GM12878 (cell line): ENCODE results near the gene OR1J2. TPM values are rescaled to one million over a fixed set of nuclear protein-coding genes. Genes with fewer than 3 reads are reported as not detected.

Source experiments
- ATAC-seq: fragments of 200-7000 bp; cut with Tn5 transposase; 3 replicates; pipeline ENCODE4 v1.9.1; 2020; ENCODE audit warnings: mild to moderate bottlenecking, moderate library complexity
- BruUV-seq: library from RNA; stranded (reverse); fragments of 400-500 nt; replicated peaks from 2 replicates; lab custom pipeline; 2021; lab: Mats Ljungman, UMichigan
- CTCF ChIA-PET: fragments of 300-600 bp; sonication (Branson Sonifier 250); formaldehyde crosslinking; extraction: SDS; loops from one replicate; lab custom pipeline; 2021; ENCODE audit warnings: inconsistent platforms; lab: Yijun Ruan, JAX
- POLR2A ChIA-PET: fragments of 350-600 bp; formaldehyde crosslinking; extraction: SDS; loops from one replicate; lab custom pipeline; 2021; ENCODE audit warnings: inconsistent platforms; lab: Charles Lee
- RAD21 ChIA-PET: fragments of 300-600 bp; sonication (Branson Sonifier 250); formaldehyde crosslinking; loops from one replicate; lab custom pipeline; 2023; ENCODE audit warnings: antibody characterized with exemption; ENCODE audit not compliant: unreplicated experiment; lab: Charles Lee
- SMC1A ChIA-PET: fragments of 300-600 bp; sonication (Branson Sonifier 250); formaldehyde crosslinking; loops from one replicate; lab custom pipeline; 2023; ENCODE audit not compliant: unreplicated experiment, uncharacterized antibody; lab: Charles Lee
- DNase-seq: peaks from one replicate; pipeline ENCODE4 v3.0.0-alpha.2; 2011; ENCODE audit warnings: low read depth, low spot score
- FAIRE-seq: peaks from 3 replicates; lab custom pipeline; 2011; peaks lifted over from hg19 to GRCh38; lab: Jason Lieb, UNC
- H2AFZ ChIP-seq: 2 replicates; pipeline ENCODE4 v1.6.0; 2011; ENCODE audit warnings: low read depth, low read length, control low read depth; ENCODE audit not compliant: control insufficient read depth
- H3K27ac ChIP-seq: 2 replicates; pipeline ENCODE4 v1.5.1; 2011; ENCODE audit warnings: control low read depth; ENCODE audit not compliant: control insufficient read depth, insufficient read depth
- H3K27me3 ChIP-seq, 2 experiments: replicated peaks in 1 of 2; 2 replicates each; pipeline versions ENCODE4 v1.6.0 to v1.6.1; 2011; ENCODE audit warnings: low read length in 1 of 2; ENCODE audit not compliant: control insufficient read depth in 2 of 2, insufficient read depth in 2 of 2
- H3K36me3 ChIP-seq, 2 experiments: 2 replicates each; pipeline ENCODE4 v1.5.1; 2011; ENCODE audit warnings: low read length in 1 of 2; ENCODE audit not compliant: control insufficient read depth in 2 of 2, insufficient read depth in 2 of 2
- H3K4me1 ChIP-seq: 2 replicates; pipeline ENCODE4 v1.6.1; 2011; ENCODE audit warnings: mild to moderate bottlenecking, low read length, moderate library complexity, mixed read lengths; ENCODE audit not compliant: control insufficient read depth, insufficient read depth
- H3K4me2 ChIP-seq: 2 replicates; pipeline ENCODE4 v1.6.0; 2011; ENCODE audit warnings: control low read depth; ENCODE audit not compliant: control insufficient read depth, insufficient read depth
- H3K4me3 ChIP-seq: fragments of 200-600 bp; sonication (generic); 2 replicates; pipeline ENCODE4 v1.5.1; 2016
- H3K79me2 ChIP-seq: 2 replicates; pipeline ENCODE4 v1.6.0; 2011; ENCODE audit warnings: low read length; ENCODE audit not compliant: control insufficient read depth, insufficient read depth
- H3K9ac ChIP-seq: 2 replicates; pipeline ENCODE4 v1.8.0; 2011; ENCODE audit warnings: low read length, control low read depth, mixed read lengths; ENCODE audit not compliant: control insufficient read depth, insufficient read depth
- H3K9me3 ChIP-seq: replicated peaks from 3 replicates; pipeline ENCODE4 v1.5.1; 2011; ENCODE audit warnings: mild to moderate bottlenecking, low read length; ENCODE audit not compliant: control insufficient read depth, insufficient read depth
- H4K20me1 ChIP-seq: 2 replicates; pipeline ENCODE4 v1.6.0; 2011; ENCODE audit not compliant: control insufficient read depth, insufficient read depth
- BHLHE40 ChIP-seq, 2 experiments: fragments of 450-650 bp in 1 of 2; IDR thresholded peaks; 2 replicates each; pipeline ENCODE4 v1.6.1; 2011 to 2017; ENCODE audit warnings: low read depth in 2 of 2, borderline replicate concordance in 1 of 2, improper control_type of control experiment in 1 of 2, low read length in 1 of 2, mild to moderate bottlenecking in 1 of 2
- CHD4 ChIP-seq: fragments of 200-600 bp; sonication (generic); IDR thresholded peaks from 2 replicates; pipeline ENCODE4 v1.6.1; 2016; ENCODE audit warnings: mild to moderate bottlenecking
- EED ChIP-seq: sonication (generic); IDR thresholded peaks from 2 replicates; pipeline ENCODE4 v1.6.1; 2016; ENCODE audit warnings: antibody characterized with exemption, low read depth
- FOXM1 ChIP-seq: IDR thresholded peaks from 2 replicates; pipeline ENCODE4 v1.6.1; 2012; ENCODE audit warnings: low read depth, mild to moderate bottlenecking, inconsistent platforms, low read length, moderate library complexity
- KDM1A ChIP-seq: fragments of 200-600 bp; sonication (generic); IDR thresholded peaks from 2 replicates; pipeline ENCODE4 v1.6.1; 2016; ENCODE audit warnings: borderline replicate concordance
- MYB ChIP-seq: fragments of 150-350 bp; IDR thresholded peaks from 2 replicates; pipeline ENCODE4 v1.6.1; 2014; ENCODE audit warnings: mild to moderate bottlenecking, low read depth, low read length, borderline replicate concordance
- NFIC ChIP-seq: IDR thresholded peaks from 2 replicates; pipeline ENCODE4 v1.6.1; 2012; ENCODE audit warnings: low read depth, mild to moderate bottlenecking, inconsistent platforms, low read length, moderate library complexity
- POLR2AphosphoS2 ChIP-seq: IDR thresholded peaks from 2 replicates; pipeline ENCODE4 v1.6.1; 2011; ENCODE audit warnings: low read depth, mild to moderate bottlenecking, low read length, improper control_type of control experiment, moderate library complexity
- RCOR1 ChIP-seq: conservative IDR thresholded peaks from 2 replicates; pipeline ENCODE4 v1.6.1; 2012; ENCODE audit warnings: low read depth, low read length, improper control_type of control experiment
- SIX5 ChIP-seq: IDR thresholded peaks from 2 replicates; pipeline ENCODE4 v1.6.1; 2011; ENCODE audit warnings: mild to moderate bottlenecking, low read depth, low read length, moderate library complexity; ENCODE audit not compliant: severe bottlenecking
- SMC3 ChIP-seq: IDR thresholded peaks from 2 replicates; pipeline ENCODE4 v1.6.1; 2011; ENCODE audit warnings: low read length, improper control_type of control experiment, borderline replicate concordance
- USF1 ChIP-seq: IDR thresholded peaks from 2 replicates; pipeline ENCODE4 v1.6.1; 2011; ENCODE audit warnings: borderline replicate concordance, low read depth, mild to moderate bottlenecking, moderate library complexity, mixed read lengths, low read length; ENCODE audit not compliant: insufficient read depth; ENCODE audit errors: extremely low read length
- WRNIP1 ChIP-seq: IDR thresholded peaks from 2 replicates; pipeline ENCODE4 v1.6.1; 2011; ENCODE audit warnings: low read depth, low read length, improper control_type of control experiment, borderline replicate concordance
- YBX1 ChIP-seq: fragments of 450-650 bp; IDR thresholded peaks from 2 replicates; pipeline ENCODE4 v1.6.1; 2016; ENCODE audit warnings: antibody characterized with exemption
- WGBS: methylation state at CpG from one replicate; pipeline ENCODE4 v1.1.6; 2016; ENCODE audit warnings: low lambda C conversion rate; ENCODE audit not compliant: insufficient replicate concordance, insufficient coverage; ENCODE audit errors: missing lambda C conversion rate; 5-methylcytosine and 5-hydroxymethylcytosine counted together
- in situ Hi-C: fragments of 300-500 bp; cut with MboI; formaldehyde crosslinking; loops from 9 replicates; pipeline ENCODE4 v1.14.3; 2018; ENCODE audit warnings: mixed read lengths
- intact Hi-C: fragments of 100-400 bp; cut with micrococcal nuclease; formaldehyde crosslinking; loops from one replicate; pipeline ENCODE4 v1.14.2; 2022; ENCODE audit not compliant: unreplicated experiment
- polyA plus RNA-seq, 11 experiments: library from polyadenylated mRNA; depleted of rRNA in 4 of 11; unstranded in 6 of 11; stranded (reverse) in 5 of 11; fragments of >200 nt; fragmentation: Nextera tagmentation in 4 of 11; fragmentation: Illumina TruSeq in 1 of 11; extraction: Ambion mirVana in 4 of 11; extraction: Trizol in 1 of 11; gene quantifications; 1 replicate in 1 of 11; 2 replicates in 10 of 11; pipeline versions ENCODE4 v1.2.1 to v1.2.3, GENCODE V29; 2011 to 2016; ENCODE audit warnings: inconsistent platforms in 2 of 11, missing spikeins in 2 of 11, low read depth in 1 of 11
- total RNA-seq, 4 experiments: library from RNA; depleted of rRNA in 3 of 4; stranded (reverse); fragments of >200 nt in 3 of 4; fragmentation: Illumina TruSeq in 1 of 4; extraction: Trizol in 1 of 4; gene quantifications; 2 replicates each; pipeline versions ENCODE4 v1.2.1 to v1.2.3, GENCODE V29; 2013 to 2021

OR1J2 gene
- total and polyA plus RNA-seq, 10 of the 15 experiments (the other 5 are each of a cell fraction or from before 2014, with no cell fraction given): 0.07 TPM; not detected in 9

- H3K36me3 ChIP-seq: no peaks in the 10 kb centered on the region
- H3K4me1 ChIP-seq: no peaks in the 10 kb centered on the region
- H3K4me2 ChIP-seq: no peak overlapping the region
- H3K27ac ChIP-seq: no peak overlapping the region
- no peaks in the 10 kb centered on the region for H4K20me1 ChIP-seq
- no peaks in the 10 kb centered on the region; a peak in 1 of 4 replicates for H3K27me3 ChIP-seq
- no peak overlapping the region for H2AFZ ChIP-seq
- H3K9me3 ChIP-seq: no peaks in the 10 kb centered on the region; the same call in 2 of the 3 replicates
- SMC1A ChIA-PET: interaction anchor here (0.9 to 1.2 kb wide), 2 partner anchors 9 to 334 kb away, joined by 3 read pairs; no protein-coding TSS in a partner anchor
- FAIRE-seq (no peak), DNase-seq (no peak), ATAC-seq (no peak)
- CTCF ChIA-PET: interaction anchor here (1.6 to 2.6 kb wide), 2 partner anchors 9 to 11 kb away, joined by 5 to 8 read pairs; no protein-coding TSS in a partner anchor
- intact Hi-C loops: no loop called here
- no peak overlapping the region for H3K4me3 ChIP-seq
- H3K9ac ChIP-seq: no peak overlapping the region
- POLR2A ChIA-PET: no interaction called here
- no peak for TF ChIP-seq WRNIP1
- TF ChIP-seq NFIC: no peak
- TF ChIP-seq YBX1: no peak
- TF ChIP-seq EED: no peak
- TF ChIP-seq SIX5: no peak
- TF ChIP-seq SMC3: no peak
- TF ChIP-seq RCOR1: no peak
- TF ChIP-seq USF1: no peak
- no peak for TF ChIP-seq MYB
- TF ChIP-seq BHLHE40 (IDR thresholded peaks at IDR 0.05; ENCODE audit: borderline replicate concordance in 1 of 2, low read depth in 2 of 2, low read length in 1 of 2): no peak
- no peak for TF ChIP-seq KDM1A
- TF ChIP-seq POLR2AphosphoS2: no peak
- no peak for TF ChIP-seq CHD4
- no peak for TF ChIP-seq FOXM1
- RAD21 ChIA-PET: interaction anchor here (1.5 kb wide), 1 partner anchor 10 kb away, joined by 3 read pairs; no protein-coding TSS in a partner anchor
- WGBS: 65% methylated on average over 3 of the region's 3 CpGs
- H3K79me2 ChIP-seq: no peaks in the 10 kb centered on the region
- no TSS peak for BruUV-seq
- in situ Hi-C loops: no loop called here
These were observed 36.0 kb upstream of the OR1J2 start for GRCh38 chr9:122474561-122474960.
